ENCODE data around the gene CENPF. TPM values are rescaled to one million over a fixed set of nuclear protein-coding genes. Genes with fewer than 3 reads are reported as not detected.

CENPF gene
- total and polyA plus RNA-seq, 2 of the 13 experiments (the other 11 are each of a cell fraction or from before 2014, with no cell fraction given) = 14.7 to 84.9 TPM

DNA sequence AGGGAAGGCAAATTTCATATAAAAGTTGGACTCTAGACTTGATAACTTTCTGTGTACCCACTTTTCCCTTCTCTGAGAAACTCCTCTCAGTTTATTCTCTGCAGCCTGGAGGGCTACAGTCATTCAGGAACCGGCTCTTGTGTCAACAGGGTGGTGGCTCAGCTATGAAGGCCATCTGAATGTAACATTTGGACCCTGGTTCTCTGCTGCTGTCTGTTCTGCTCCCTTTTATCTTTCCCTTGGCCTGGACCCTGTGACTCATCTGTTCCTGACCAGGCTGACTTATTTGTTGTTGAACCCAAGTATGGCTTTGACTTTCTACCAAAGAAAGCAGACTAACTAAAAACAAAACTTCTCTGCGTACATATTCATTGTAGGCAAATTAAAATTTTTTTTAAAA is 75.4 kb downstream of the CENPF start (continued):
- TF ChIP-seq JUND (CRISPR knock-in tag; IDR thresholded peaks at IDR 0.05) = peak; percentile 94
- TF ChIP-seq RAD51 (IDR thresholded peaks at IDR 0.05; ENCODE audit: borderline replicate concordance) = no peak
- no peak for TF ChIP-seq PAF1 (CRISPR knock-in tag; IDR thresholded peaks at IDR 0.05)
- TF ChIP-seq MAFF (IDR thresholded peaks at IDR 0.05; ENCODE audit: low read depth, low read length) = no peak
- TF ChIP-seq CHD2 (IDR thresholded peaks at IDR 0.05; ENCODE audit: low read depth, low read length) = no peak
- TF ChIP-seq, protein P1, sequence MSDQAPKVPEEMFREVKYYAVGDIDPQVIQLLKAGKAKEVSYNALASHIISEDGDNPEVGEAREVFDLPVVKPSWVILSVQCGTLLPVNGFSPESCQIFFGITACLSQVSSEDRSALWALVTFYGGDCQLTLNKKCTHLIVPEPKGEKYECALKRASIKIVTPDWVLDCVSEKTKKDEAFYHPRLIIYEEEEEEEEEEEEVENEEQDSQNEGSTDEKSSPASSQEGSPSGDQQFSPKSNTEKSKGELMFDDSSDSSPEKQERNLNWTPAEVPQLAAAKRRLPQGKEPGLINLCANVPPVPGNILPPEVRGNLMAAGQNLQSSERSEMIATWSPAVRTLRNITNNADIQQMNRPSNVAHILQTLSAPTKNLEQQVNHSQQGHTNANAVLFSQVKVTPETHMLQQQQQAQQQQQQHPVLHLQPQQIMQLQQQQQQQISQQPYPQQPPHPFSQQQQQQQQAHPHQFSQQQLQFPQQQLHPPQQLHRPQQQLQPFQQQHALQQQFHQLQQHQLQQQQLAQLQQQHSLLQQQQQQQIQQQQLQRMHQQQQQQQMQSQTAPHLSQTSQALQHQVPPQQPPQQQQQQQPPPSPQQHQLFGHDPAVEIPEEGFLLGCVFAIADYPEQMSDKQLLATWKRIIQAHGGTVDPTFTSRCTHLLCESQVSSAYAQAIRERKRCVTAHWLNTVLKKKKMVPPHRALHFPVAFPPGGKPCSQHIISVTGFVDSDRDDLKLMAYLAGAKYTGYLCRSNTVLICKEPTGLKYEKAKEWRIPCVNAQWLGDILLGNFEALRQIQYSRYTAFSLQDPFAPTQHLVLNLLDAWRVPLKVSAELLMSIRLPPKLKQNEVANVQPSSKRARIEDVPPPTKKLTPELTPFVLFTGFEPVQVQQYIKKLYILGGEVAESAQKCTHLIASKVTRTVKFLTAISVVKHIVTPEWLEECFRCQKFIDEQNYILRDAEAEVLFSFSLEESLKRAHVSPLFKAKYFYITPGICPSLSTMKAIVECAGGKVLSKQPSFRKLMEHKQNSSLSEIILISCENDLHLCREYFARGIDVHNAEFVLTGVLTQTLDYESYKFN (CRISPR knock-in tag; conservative IDR thresholded peaks at IDR 0.05) = peak; percentile 95
- TF ChIP-seq, protein P2, sequence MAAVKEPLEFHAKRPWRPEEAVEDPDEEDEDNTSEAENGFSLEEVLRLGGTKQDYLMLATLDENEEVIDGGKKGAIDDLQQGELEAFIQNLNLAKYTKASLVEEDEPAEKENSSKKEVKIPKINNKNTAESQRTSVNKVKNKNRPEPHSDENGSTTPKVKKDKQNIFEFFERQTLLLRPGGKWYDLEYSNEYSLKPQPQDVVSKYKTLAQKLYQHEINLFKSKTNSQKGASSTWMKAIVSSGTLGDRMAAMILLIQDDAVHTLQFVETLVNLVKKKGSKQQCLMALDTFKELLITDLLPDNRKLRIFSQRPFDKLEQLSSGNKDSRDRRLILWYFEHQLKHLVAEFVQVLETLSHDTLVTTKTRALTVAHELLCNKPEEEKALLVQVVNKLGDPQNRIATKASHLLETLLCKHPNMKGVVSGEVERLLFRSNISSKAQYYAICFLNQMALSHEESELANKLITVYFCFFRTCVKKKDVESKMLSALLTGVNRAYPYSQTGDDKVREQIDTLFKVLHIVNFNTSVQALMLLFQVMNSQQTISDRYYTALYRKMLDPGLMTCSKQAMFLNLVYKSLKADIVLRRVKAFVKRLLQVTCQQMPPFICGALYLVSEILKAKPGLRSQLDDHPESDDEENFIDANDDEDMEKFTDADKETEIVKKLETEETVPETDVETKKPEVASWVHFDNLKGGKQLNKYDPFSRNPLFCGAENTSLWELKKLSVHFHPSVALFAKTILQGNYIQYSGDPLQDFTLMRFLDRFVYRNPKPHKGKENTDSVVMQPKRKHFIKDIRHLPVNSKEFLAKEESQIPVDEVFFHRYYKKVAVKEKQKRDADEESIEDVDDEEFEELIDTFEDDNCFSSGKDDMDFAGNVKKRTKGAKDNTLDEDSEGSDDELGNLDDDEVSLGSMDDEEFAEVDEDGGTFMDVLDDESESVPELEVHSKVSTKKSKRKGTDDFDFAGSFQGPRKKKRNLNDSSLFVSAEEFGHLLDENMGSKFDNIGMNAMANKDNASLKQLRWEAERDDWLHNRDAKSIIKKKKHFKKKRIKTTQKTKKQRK (IDR thresholded peaks at IDR 0.05; ENCODE audit: low read length) = no peak
- TF ChIP-seq HOXA9 (CRISPR knock-in tag; IDR thresholded peaks at IDR 0.05; ENCODE audit: borderline replicate concordance) = no peak
- TF ChIP-seq MLLT10 (CRISPR knock-in tag; IDR thresholded peaks at IDR 0.05) = no peak
- TF ChIP-seq, protein P3, sequence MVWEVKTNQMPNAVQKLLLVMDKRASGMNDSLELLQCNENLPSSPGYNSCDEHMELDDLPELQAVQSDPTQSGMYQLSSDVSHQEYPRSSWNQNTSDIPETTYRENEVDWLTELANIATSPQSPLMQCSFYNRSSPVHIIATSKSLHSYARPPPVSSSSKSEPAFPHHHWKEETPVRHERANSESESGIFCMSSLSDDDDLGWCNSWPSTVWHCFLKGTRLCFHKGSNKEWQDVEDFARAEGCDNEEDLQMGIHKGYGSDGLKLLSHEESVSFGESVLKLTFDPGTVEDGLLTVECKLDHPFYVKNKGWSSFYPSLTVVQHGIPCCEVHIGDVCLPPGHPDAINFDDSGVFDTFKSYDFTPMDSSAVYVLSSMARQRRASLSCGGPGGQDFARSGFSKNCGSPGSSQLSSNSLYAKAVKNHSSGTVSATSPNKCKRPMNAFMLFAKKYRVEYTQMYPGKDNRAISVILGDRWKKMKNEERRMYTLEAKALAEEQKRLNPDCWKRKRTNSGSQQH (CRISPR knock-in tag; IDR thresholded peaks at IDR 0.05; ENCODE audit: low read depth) = no peak
- peak; percentile 86 for TF ChIP-seq TEAD3 (CRISPR knock-in tag; optimal IDR thresholded peaks at IDR 0.05; ENCODE audit: borderline replicate concordance)
- TF ChIP-seq, protein P4, sequence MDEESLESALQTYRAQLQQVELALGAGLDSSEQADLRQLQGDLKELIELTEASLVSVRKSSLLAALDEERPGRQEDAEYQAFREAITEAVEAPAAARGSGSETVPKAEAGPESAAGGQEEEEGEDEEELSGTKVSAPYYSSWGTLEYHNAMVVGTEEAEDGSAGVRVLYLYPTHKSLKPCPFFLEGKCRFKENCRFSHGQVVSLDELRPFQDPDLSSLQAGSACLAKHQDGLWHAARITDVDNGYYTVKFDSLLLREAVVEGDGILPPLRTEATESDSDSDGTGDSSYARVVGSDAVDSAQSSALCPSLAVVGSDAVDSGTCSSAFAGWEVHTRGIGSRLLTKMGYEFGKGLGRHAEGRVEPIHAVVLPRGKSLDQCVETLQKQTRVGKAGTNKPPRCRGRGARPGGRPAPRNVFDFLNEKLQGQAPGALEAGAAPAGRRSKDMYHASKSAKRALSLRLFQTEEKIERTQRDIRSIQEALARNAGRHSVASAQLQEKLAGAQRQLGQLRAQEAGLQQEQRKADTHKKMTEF (CRISPR knock-in tag; IDR thresholded peaks at IDR 0.05) = peak; percentile 90
- peak; percentile 48; the same call in 1 of the 2 replicates for TF ChIP-seq FOXJ3 (CRISPR knock-in tag; IDR thresholded peaks at IDR 0.05; ENCODE audit: borderline replicate concordance)
- no peak for TF ChIP-seq YY1 (IDR thresholded peaks at IDR 0.05; ENCODE audit: insufficient read depth, insufficient replicate concordance, low read depth, low read length)
- peak; percentile 63 for TF ChIP-seq ZNF430 (CRISPR knock-in tag; IDR thresholded peaks at IDR 0.05)
- TF ChIP-seq, protein P5, sequence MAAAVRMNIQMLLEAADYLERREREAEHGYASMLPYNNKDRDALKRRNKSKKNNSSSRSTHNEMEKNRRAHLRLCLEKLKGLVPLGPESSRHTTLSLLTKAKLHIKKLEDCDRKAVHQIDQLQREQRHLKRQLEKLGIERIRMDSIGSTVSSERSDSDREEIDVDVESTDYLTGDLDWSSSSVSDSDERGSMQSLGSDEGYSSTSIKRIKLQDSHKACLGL (CRISPR knock-in tag; IDR thresholded peaks at IDR 0.05) = no peak
- TF ChIP-seq, protein P6, sequence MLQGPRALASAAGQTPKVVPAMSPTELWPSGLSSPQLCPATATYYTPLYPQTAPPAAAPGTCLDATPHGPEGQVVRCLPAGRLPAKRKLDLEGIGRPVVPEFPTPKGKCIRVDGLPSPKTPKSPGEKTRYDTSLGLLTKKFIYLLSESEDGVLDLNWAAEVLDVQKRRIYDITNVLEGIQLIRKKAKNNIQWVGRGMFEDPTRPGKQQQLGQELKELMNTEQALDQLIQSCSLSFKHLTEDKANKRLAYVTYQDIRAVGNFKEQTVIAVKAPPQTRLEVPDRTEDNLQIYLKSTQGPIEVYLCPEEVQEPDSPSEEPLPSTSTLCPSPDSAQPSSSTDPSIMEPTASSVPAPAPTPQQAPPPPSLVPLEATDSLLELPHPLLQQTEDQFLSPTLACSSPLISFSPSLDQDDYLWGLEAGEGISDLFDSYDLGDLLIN (CRISPR knock-in tag; IDR thresholded peaks at IDR 0.05; ENCODE audit: borderline replicate concordance) = no peak
